Stimulated activated CD8-positive, alpha-beta memory T cell treated with anti-CD3 and anti-CD28 coated beads, Interleukin-15, amount 100 ng/mL, for 48 hours (primary cell): ENCODE results near the gene YEATS2.
"Not testable (repeated sequence)": the region's sequence is repeated elsewhere in the genome, so short reads cannot be mapped to it uniquely, and the experiment has no call there.

Source experiments
- DNase-seq, 2 donors: peaks; one replicate each; pipeline ENCODE4 v3.0.0-alpha.2; 2020; ENCODE audit warnings: low read depth in 2 of 2

The YEATS2 gene

GRCh38 chr3:183697610-183698317 is at the start of gene YEATS2:
Gene YEATS2 (plus strand): TSS chr3:183697797. CDS start chr3:183715163, 17,366 bp downstream.
- peak; percentile 61 to 74 for DNase-seq

- DNase-seq = no peak
These were observed 47.0 kb upstream of the YEATS2 start for GRCh38 chr3:183650554-183650953.

DNA sequence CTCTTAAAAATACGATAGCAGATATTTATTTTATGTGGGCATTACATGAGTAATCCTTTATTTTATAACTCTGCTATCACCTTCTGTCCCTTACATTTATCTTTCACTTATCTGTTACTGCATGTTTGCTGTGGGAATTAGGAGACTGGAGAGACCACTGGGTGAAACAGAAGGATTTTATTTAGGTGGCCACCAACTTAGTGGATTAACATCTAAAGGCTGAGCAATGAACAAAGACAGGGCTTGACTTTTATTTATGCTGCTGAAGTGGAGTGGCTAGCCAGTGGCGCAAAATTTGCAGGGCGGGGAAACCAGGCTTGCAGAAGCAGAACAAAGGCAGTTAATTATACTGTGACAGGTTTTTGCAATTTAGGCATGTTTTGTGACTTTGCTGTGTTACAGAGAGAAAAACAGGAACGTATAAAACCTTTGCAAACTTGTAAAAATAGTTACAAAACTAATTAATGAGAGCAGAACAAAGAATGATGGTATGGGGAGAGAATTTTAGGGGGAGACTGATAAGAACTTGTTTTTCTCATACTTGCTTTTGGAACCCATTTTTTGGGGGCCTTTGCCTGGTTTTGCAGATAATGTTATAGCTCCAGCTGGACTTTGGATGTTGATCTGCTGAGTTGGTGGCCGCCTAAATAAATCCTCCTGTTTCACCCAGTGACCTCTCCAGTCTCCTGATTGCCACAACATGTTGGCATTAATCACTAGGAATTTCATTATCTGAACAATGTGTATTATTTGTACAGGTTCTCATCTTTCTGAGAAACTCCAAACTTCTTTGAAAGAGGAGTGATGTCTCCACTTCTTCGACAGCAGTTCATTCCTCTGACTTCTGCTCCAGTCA is 44.2 kb upstream of the YEATS2 start:
- DNase-seq = no peak

DNA sequence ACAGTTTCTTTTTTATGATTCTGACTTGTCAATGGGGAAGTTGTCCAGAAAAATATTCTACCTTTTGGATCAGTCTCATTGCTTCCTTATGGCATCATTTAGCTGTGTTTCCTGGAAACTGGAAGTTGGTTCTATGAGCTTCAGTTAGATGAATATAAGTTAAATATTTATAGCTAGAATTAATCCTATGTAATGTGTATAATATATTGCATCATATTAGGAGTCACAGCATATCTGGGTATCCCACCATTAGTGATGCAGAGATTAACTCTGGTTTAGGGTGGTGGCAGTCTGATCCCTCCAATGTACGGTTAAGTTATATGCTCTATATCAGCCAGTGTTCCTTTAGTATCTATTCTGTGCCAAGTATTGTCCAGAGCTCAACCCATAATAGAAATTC is 42.9 kb upstream of the YEATS2 start:
- no peak for DNase-seq

GRCh38 chr3:183662099-183662498 is 35.5 kb upstream of the YEATS2 start:
- no peak for DNase-seq

- DNase-seq = no peak
These were observed 32.6 kb upstream of the YEATS2 start for GRCh38 chr3:183664913-183665381.

GRCh38 chr3:183680061-183680460 is 17.5 kb upstream of the YEATS2 start:
- no peak for DNase-seq

GRCh38 chr3:183687705-183688104 is 9.9 kb upstream of the YEATS2 start:
- no peak for DNase-seq

DNA sequence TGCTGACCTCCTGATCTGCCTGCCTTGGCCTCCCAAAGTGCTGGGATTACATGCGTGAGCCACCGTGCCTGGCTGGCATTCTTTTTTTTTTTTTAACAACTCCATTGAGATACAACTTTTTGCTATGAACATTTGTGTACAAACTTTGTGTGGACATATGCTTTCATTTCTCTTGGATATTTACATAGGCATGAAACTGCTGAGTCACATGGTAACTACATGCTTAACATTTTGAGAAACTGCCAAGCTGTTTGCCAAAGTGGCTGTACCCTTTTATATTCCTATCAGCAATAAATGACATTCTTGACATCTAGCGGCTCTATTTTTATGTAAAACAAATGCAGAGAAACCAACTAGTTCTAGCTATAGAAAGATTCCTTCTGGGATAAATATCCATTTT is 8.7 kb upstream of the YEATS2 start:
- DNase-seq = no peak

DNA sequence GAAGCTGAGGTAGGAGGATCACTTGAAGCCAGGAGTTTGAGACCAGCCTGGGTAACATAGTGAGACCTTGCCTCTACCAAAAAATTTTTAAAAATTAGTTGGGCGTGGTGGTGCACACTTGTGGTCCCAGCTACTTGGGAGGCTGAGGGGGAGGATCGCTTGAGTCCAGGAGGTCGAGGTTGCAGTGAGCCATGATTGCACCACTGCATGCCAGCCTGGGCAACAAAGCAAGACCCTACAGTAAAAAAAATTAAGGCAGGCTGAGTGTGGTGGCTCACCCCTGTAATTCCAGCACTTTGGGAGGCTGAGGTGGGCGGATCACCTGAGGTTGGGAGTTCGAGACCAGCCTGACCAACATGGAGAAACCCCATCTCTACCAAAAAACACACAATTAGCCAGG is 8.0 kb upstream of the YEATS2 start:
- DNase-seq = not testable (repeated sequence)

- no peak for DNase-seq
These were observed 7.1 kb upstream of the YEATS2 start for GRCh38 chr3:183690402-183690995.

- DNase-seq = no peak
These were observed 5.2 kb upstream of the YEATS2 start for GRCh38 chr3:183692436-183692835.

DNA sequence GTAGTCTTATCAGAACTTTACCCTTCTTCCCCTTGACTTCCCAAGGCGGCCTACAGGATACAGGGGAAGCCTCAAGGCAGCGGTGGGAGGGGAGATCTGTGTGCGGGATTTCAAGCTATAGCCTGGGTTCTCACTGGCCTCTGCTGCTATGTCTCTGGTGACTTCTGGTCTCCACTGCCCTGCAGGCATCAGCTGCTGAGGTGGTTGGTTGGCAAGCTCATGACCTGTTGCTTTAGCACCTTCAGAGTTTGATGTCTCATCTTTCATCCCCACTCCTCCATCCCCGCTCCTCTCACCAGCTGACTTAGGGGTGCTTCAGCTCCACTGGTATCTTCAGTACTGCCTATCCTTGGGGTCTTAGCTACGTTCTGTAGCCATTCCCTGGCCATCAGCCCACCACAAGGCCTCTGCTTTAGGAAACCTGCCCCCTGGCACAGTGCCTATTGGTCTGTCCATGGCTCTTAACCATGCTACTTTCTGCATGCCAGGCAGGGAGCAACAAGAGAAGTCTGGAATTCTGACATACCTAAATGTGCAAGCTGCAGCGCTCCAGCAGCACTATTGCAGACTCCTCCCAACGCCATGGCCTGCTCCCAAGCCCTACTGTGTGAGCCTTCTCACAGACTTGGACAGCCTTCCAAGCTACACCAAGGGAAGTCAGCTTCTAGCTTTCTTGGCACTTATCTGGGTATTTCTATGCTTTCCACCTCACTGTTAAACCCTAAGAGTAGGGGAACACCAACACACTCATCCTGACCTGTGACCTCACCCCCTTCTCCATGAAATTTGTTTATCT is 1.8 kb upstream of the YEATS2 start:
- DNase-seq = no peak

GRCh38 chr3:183697123-183697609 is 431 bp upstream of the YEATS2 start:
- DNase-seq = no peak

GRCh38 chr3:183698318-183698751 is 738 bp downstream of the YEATS2 start:
- peak; percentile 2 to 15 for DNase-seq

- no peak for DNase-seq
These were observed 1.2 kb downstream of the YEATS2 start for GRCh38 chr3:183698756-183699155.

GRCh38 chr3:183699238-183699947 is 1.8 kb downstream of the YEATS2 start:
- no peak for DNase-seq

GRCh38 chr3:183701744-183702143 is 4.1 kb downstream of the YEATS2 start:
- no peak for DNase-seq

DNA sequence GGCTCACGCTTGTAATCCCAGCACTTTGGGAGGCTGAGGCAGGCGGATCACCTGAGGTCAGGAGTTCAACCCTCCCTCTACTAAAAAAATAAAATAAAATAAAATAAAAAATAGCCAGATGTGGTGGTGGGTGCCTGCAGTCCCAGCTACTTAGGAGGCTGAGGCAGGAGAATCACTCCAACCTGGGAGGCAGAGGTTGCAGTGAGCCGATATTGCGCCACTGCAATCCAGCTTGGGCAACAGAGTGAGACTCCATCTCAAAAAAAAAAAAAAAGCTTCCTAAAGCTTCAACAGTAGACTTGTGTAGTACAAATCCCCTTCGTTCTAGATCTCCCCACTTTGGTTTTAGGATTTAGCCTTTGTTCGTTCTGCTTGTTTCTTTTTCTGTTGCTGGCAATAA is 6.3 kb downstream of the YEATS2 start:
- DNase-seq = not testable (repeated sequence)

DNA sequence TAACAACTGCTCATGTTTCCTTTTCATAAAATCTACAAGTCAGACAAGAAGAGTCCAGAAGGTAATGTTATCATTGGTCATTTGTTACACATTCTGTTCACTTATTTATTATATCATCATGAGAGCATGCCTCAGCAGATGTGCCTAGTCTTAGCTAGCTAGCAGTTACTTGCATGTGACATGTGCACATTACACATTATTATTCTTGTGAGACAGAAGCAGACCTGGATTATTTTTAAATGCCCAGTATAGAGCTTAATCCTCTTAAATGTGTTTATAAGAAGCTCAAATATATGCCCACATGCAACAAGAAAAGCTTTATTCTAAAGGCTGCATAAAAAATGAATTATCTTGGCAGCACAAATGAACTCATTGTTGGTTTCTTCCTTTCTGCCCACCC is 12.6 kb downstream of the YEATS2 start:
- no peak for DNase-seq

GRCh38 chr3:183711516-183711915 is 13.9 kb downstream of the YEATS2 start:
- no peak for DNase-seq
